Limb (tissue), 2 donors: ENCODE results near the gene SSNA1.

ENCODE experiments used
- DNase-seq, 2 donors: peaks; one replicate each; pipeline ENCODE4 v3.0.0-alpha.2; 2016; ENCODE audit errors: extremely low spot score in 2 of 2

The SSNA1 gene

GRCh38 chr9:137219757-137220316 is 31.4 kb downstream of the SSNA1 start:
- no peak for DNase-seq

- DNase-seq: no peak
These were observed 32.0 kb downstream of the SSNA1 start for GRCh38 chr9:137220317-137221094.

GRCh38 chr9:137221095-137221505 is 32.6 kb downstream of the SSNA1 start:
- DNase-seq: no peak

GRCh38 chr9:137221506-137222111 is 33.1 kb downstream of the SSNA1 start:
- no peak for DNase-seq

GRCh38 chr9:137222190-137223077 is 34.0 kb downstream of the SSNA1 start, which contains the start of gene RNF208:
Gene RNF208 (minus strand): TSS chr9:137222240. CDS start chr9:137221212, 1,028 bp downstream.
- no peak for DNase-seq

- peak; percentile 96 to 97 for DNase-seq
These were observed 34.8 kb downstream of the SSNA1 start for GRCh38 chr9:137223078-137223970.

GRCh38 chr9:137224830-137225694 is 36.6 kb downstream of the SSNA1 start, which contains the start of gene CYSRT1:
Gene CYSRT1 (plus strand): TSS chr9:137225174. CDS start chr9:137225622, 448 bp downstream.
- peak in 1 of 2 donors; percentile 31 for DNase-seq

- peak in 1 of 2 donors; percentile 26 for DNase-seq
These were observed 37.3 kb downstream of the SSNA1 start for GRCh38 chr9:137225699-137226331.

GRCh38 chr9:137226338-137227053 is 38.0 kb downstream of the SSNA1 start:
- DNase-seq: peak in 1 of 2 donors; percentile 21

- peak in 1 of 2 donors; percentile 85 for DNase-seq
These were observed 38.8 kb downstream of the SSNA1 start, which contains the start of gene RNF224 for GRCh38 chr9:137227054-137227852. Gene RNF224 (plus strand): TSS chr9:137227502. CDS start chr9:137228336, 834 bp downstream.

GRCh38 chr9:137227853-137228505 is 39.5 kb downstream of the SSNA1 start:
- DNase-seq: no peak

GRCh38 chr9:137228506-137228967 is 40.1 kb downstream of the SSNA1 start:
- DNase-seq: no peak

- DNase-seq: no peak
These were observed 40.8 kb downstream of the SSNA1 start for GRCh38 chr9:137228968-137229896.

- no peak for DNase-seq
These were observed 41.6 kb downstream of the SSNA1 start for GRCh38 chr9:137229903-137230704.
